SH-SY5Y (cell line): ENCODE results near the gene RAB17.

Experiments used
- GATA2 ChIP-seq: IDR thresholded peaks from 2 replicates; pipeline ENCODE4 v1.6.1; 2011; ENCODE audit warnings: mild to moderate bottlenecking, low read depth, low read length
- GATA3 ChIP-seq: IDR thresholded peaks from 2 replicates; pipeline ENCODE4 v1.6.1; 2011; ENCODE audit warnings: low read depth, mild to moderate bottlenecking, low read length, moderate library complexity

The RAB17 gene

GRCh38 chr2:237581326-237581725 is 9.2 kb downstream of the RAB17 start:
- TF ChIP-seq GATA3, result no peak
- TF ChIP-seq GATA2, result no peak

GRCh38 chr2:237577956-237578870 is 12.3 kb downstream of the RAB17 start:
- TF ChIP-seq GATA3 (no peak), GATA2 (no peak)

GRCh38 chr2:237577458-237577857 is 13.1 kb downstream of the RAB17 start:
- TF ChIP-seq GATA2, result no peak
- TF ChIP-seq GATA3, result no peak

GRCh38 chr2:237576974-237577373 is 13.6 kb downstream of the RAB17 start:
- no peak for TF ChIP-seq GATA3
- no peak for TF ChIP-seq GATA2

GRCh38 chr2:237575869-237576862 is 14.4 kb downstream of the RAB17 start:
- TF ChIP-seq GATA2, result no peak
- no peak for TF ChIP-seq GATA3

GRCh38 chr2:237574894-237575868 is 15.4 kb downstream of the RAB17 start:
- no peak for TF ChIP-seq GATA2
- no peak for TF ChIP-seq GATA3

GRCh38 chr2:237574467-237574866 is 16.1 kb downstream of the RAB17 start:
- TF ChIP-seq GATA3, result no peak
- no peak for TF ChIP-seq GATA2

- no peak for TF ChIP-seq GATA2
- TF ChIP-seq GATA3, result no peak
Measured at GRCh38 chr2:237573721-237574415, 16.7 kb downstream of the RAB17 start.

- TF ChIP-seq GATA3, result no peak
- TF ChIP-seq GATA2, result no peak
Measured at GRCh38 chr2:237572742-237573101, 17.8 kb downstream of the RAB17 start.

- TF ChIP-seq GATA3, result no peak
- no peak for TF ChIP-seq GATA2
Measured at GRCh38 chr2:237572021-237572741, 18.4 kb downstream of the RAB17 start.

GRCh38 chr2:237571551-237571950 is 19.0 kb downstream of the RAB17 start:
- no peak for TF ChIP-seq GATA3
- no peak for TF ChIP-seq GATA2

GRCh38 chr2:237570776-237571335 is 19.7 kb downstream of the RAB17 start:
- TF ChIP-seq GATA3, result no peak
- TF ChIP-seq GATA2, result no peak
